HG02759 (cell line): ENCODE data around the gene BDKRB1.
"Not testable (repeated sequence)": the region's sequence is repeated elsewhere in the genome, so short reads cannot be mapped to it uniquely, and the experiment has no call there.

Experiments
- ATAC-seq: cut with Tn5 transposase; IDR thresholded peaks from one replicate; pipeline ENCODE4 v1.9.1; 2021; ENCODE audit warnings: mild to moderate bottlenecking, moderate library complexity; ENCODE audit not compliant: unreplicated experiment

BDKRB1 gene

DNA sequence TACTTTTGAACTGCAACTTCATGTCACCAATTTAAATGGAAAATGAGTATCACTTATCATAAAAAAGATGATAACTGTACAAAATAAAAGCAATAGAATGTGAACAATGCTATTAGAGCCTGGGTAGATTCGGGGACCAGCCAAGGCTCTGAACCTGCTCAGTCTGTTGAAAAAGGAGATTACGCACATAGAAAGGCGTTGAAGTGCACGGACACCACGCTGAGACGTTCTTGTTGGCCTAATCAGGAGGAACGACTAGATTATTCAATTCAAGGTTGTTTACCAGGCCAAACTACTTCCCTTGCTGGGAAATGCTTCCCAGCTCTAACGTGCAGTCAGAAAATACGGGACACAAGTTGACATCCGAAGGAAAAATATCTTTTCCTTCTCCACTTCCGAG lies 23.5 kb upstream of the BDKRB1 start:
- ATAC-seq = no peak

DNA sequence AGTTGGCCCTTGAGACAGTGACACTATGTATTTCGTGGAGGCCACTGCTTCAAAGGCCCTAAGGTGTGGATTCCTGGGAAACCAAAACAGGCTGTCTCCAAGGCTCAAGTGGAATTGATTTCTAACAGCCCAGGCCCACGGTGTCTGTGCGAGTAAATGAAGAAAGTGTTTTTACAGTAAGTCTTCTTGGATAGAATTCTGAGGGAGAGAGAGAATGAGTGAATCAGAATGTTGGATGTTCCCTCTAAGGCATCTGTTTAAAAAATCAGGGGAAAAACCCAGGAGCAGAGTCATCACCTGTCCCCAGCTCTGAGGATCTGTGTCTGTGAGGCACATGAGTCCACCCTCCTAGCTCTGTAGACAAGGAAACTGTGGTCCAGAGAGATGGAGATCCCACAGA lies 22.3 kb upstream of the BDKRB1 start:
- no peak for ATAC-seq

GRCh38 chr14:96235426-96235825 lies 20.6 kb upstream of the BDKRB1 start:
- ATAC-seq = no peak

GRCh38 chr14:96237641-96238040 lies 18.4 kb upstream of the BDKRB1 start:
- ATAC-seq = no peak

DNA sequence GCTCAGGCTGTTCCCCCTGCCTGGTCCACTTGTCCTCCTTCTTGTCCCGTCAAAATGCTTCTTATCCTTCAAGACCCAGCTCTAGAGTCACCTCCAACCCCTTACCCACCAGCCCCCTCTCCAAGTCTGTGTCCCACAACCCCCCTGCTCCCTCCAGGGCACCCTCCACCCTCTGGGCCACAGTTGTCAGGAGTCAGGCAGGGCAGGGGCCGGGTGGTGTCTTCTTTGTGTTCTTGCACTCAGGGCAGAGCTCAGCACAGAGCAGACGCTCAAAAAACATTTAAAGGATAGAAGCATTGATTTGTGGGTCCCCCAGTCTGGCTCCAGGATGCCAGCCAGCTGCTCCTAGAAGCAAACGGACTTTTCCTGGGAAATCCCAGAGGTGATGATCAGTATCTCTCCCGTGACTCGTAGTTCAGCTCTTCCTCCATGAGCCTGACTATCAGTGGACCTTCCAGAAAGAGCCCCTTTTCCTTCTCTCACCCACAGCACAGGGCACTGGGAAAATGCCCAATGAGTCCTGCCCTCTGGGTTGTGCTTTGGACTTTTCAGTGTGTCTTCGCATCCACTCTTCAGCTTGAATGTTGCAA lies 17.2 kb upstream of the BDKRB1 start:
- no peak for ATAC-seq

GRCh38 chr14:96239711-96240141 lies 16.3 kb upstream of the BDKRB1 start:
- ATAC-seq = no peak

DNA sequence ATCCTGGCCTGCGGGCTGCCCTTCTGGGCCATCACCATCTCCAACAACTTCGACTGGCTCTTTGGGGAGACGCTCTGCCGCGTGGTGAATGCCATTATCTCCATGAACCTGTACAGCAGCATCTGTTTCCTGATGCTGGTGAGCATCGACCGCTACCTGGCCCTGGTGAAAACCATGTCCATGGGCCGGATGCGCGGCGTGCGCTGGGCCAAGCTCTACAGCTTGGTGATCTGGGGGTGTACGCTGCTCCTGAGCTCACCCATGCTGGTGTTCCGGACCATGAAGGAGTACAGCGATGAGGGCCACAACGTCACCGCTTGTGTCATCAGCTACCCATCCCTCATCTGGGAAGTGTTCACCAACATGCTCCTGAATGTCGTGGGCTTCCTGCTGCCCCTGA lies 15.4 kb upstream of the BDKRB1 start:
- ATAC-seq = no peak

DNA sequence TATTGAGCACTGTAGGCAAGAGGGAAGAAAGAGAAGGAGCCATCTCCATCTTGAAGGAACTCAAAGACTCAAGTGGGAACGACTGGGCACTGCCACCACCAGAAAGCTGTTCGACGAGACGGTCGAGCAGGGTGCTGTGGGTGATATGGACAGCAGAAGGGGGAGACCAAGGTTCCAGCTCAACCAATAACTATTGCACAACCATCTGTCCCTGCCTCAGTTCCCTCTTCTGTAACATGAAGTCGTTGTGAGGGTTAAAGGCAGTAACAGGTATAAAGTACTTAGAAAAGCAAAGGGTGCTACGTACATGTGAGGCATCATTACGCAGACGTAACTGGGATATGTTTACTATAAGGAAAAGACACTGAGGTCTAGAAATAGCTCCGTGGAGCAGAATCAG lies 13.9 kb upstream of the BDKRB1 start:
- ATAC-seq = no peak

- no peak for ATAC-seq
Measured at GRCh38 chr14:96243785-96244184, 12.2 kb upstream of the BDKRB1 start.

DNA sequence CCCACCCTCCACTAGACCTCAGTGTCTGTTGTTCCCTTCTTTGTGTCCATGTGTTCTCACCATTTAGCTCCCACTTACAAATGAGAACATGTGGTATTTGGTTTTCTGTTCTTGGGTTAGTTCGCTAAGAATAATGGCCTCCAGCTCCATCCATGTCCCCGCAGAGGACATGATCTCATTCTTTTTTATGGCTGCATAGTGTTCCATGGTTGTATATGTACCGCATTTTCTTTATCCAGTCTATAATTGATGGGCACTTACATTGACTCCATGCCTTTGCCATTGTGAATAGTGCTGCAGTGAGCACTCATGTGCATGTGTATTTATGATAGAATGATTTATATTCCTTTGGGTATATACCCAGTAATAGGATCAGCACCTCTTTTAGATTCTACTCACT lies 10.9 kb upstream of the BDKRB1 start:
- not testable (repeated sequence) for ATAC-seq

GRCh38 chr14:96245710-96246538 lies 10.1 kb upstream of the BDKRB1 start:
- ATAC-seq = no peak

GRCh38 chr14:96246539-96246847 lies 9.5 kb upstream of the BDKRB1 start:
- ATAC-seq = no peak

GRCh38 chr14:96247031-96247430 lies 9.0 kb upstream of the BDKRB1 start:
- no peak for ATAC-seq

DNA sequence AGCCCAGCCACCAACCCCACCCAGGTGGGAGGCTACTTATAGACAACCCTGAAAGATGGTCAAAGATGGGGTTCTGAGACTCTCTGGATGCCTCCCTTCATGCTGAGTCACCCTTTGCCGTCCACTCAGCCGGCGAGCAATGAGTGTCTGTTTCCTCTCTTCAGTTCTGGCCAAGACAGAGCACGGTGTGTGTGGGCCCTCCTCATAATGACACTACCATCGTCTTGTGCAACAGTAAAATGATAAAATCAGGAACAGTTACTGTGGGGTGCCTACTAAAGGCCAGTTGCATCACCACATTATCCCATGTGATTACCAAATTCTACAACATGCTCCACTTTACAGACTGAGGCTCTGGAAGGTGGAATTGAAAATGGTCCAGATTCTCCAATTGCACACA lies 7.0 kb upstream of the BDKRB1 start:
- no peak for ATAC-seq

DNA sequence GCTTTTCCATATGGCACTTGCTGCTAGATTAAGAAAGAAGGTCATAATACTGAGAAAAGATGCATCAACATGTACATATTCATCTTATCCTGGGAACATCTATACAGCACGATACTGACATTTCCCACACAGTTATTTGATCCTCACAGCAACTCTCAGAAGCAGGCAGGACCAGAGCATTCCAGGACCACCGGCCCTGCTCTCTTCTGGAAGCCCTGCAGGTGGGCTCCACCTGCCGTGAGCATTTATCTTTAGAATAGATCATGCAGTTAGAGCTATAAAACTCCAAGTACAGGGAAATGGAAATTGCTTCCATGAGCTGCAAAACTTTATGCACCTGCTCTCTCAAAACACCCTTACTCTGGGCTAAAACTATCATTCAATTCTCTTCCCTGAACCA lies 5.5 kb upstream of the BDKRB1 start:
- no peak for ATAC-seq

DNA sequence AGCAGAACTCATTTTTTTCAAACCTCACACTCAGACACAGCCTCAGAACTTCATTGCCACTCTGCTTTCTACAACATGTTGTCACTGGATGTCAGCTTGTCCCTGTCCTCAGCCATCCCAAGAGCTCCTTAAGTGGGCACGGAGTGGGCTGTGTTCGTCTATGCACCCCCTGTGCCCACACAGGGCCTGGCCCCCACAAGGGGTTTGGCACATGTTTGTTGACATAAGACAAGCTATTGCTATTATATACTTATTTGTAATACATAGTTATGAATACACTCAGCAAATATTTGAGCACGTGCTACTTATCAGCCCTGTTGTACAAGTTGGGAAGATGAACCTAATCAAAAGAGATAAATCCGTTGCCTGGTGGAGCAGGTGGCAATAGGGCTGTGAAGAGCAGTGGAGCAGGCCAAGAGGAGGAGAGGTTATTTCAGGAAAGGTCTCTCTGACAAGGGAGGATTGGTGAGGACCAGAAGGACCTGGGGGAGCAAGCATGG lies 4.3 kb upstream of the BDKRB1 start:
- no peak for ATAC-seq

DNA sequence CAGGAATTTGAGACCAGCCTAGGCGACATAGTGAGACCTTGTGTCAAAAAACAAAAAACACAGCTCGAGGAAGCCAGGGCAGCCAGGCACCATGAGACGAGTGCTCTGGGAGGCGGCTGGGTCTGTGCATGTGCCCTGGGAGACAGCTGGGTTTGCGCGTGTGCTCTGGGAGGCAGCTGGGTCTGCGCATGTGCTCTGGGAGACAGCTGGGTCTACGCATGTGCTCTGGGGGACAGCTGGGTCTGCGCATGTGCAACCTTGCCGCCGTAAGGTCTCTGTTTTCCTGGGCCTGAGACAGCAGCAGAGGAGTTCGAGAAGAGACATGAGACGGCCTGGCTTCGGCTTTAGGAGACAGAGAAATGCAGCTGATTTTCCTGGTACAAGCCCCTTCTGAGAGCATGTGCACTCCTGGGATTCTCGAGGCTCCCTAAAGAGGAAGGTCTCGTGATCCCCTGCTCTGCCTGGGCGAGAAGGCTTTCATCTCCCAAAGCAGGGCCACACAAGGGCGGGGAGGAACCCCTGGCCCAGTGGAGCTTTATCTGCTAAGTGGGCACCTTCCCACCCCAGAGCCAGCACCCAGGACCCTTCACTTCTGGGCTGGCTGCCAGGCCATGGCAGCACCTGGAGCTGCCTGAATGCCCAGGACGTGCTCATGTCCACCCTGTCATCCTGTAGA lies 3.5 kb upstream of the BDKRB1 start:
- no peak for ATAC-seq

DNA sequence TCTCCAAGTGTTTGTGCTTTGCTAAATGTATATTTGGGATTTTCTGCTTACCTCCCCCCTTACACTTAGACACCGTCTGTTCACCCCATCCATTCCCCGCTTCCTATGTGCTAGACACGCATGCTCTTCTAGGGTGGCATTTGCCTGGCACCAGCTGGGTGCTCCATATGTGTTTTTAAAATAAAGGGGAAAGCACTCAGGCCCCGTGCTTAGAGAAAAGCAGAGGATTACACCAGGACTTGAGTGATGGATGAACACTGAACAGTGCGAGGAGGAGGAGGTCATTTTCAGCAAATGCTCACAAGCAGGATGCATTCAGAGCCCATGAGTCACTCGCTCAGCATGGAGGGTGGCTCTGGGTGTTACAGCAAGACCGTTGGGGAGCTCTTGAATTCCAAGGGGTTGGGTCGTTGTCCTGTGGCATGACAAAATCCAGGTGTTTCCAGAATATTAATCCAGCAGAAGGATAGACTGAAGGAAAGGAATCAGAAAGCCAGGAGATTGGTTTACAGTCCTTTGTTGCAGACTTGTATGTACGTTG lies 2.9 kb upstream of the BDKRB1 start:
- no peak for ATAC-seq

GRCh38 chr14:96254687-96255086 lies 1.3 kb upstream of the BDKRB1 start:
- no peak for ATAC-seq

DNA sequence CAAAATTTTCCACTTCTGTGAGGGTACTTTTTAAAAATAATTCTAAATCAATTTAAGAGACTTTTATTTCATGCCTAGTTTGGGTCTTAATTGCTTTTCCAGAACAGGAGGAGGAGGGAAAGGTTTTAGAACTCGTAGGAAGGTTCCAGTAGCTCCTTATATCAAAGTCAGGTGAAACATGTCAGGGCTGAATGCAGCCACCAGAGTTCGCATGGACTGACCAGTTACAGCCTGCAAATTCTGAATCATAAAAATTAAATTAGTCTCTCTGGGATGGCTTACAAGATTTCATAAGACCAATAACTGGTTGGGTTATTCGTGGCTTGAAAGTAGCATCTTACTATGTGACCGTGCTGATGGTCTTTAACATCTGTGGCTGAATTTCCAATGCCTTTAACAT lies 397 bp downstream of the BDKRB1 start:
- ATAC-seq = no peak

DNA sequence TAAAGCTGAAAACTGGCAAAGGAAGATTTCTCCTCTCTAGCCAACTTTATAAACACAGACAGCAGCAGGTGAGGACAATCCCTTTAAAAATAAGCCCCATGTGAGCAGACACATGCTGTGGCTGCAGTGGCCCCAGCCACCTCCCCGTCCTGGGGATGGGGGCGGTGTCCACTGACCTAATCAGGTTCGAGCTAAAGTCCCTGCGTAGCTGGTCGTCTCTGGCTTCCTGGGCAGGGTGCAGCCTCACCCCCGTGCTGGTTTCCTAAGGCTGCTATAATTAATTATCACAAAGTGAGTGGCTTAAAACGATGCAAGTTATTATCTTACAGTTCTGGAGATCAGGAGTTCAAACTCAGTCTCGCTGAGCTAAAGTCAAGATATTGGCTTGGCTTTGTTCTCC lies 1.0 kb downstream of the BDKRB1 start:
- no peak for ATAC-seq

GRCh38 chr14:96257900-96258299 lies 1.9 kb downstream of the BDKRB1 start:
- ATAC-seq = no peak
